BE2C (cell line): ENCODE measurements around the gene ZBTB46.

Source experiments
- DNase-seq: peaks from one replicate; pipeline ENCODE4 v3.0.0-alpha.2; 2020
- H3K27me3 ChIP-seq: fragments of 250-450 bp; sonication (Bioruptor Pico); 2 replicates; pipeline ENCODE4 v1.5.1; 2020; ENCODE audit warnings: mild to moderate bottlenecking
- H3K36me3 ChIP-seq: fragments of 250-450 bp; sonication (Bioruptor Pico); 2 replicates; pipeline ENCODE4 v1.5.1; 2020; ENCODE audit warnings: mild to moderate bottlenecking
- H3K4me1 ChIP-seq: fragments of 250-450 bp; sonication (Bioruptor Pico); 2 replicates; pipeline ENCODE4 v1.5.1; 2020
- H3K4me3 ChIP-seq: 2 replicates; pipeline ENCODE4 v1.5.1; 2011; ENCODE audit warnings: low read depth, low read length
- H3K9me3 ChIP-seq: fragments of 250-450 bp; sonication (Bioruptor Pico); 2 replicates; pipeline ENCODE4 v1.5.1; 2020
- TF ChIP-seq, protein P1 (sequence below): IDR thresholded peaks from 2 replicates; pipeline ENCODE4 v1.5.1; 2012; ENCODE audit warnings: mild to moderate bottlenecking, low read depth, low read length

The ZBTB46 gene

DNA sequence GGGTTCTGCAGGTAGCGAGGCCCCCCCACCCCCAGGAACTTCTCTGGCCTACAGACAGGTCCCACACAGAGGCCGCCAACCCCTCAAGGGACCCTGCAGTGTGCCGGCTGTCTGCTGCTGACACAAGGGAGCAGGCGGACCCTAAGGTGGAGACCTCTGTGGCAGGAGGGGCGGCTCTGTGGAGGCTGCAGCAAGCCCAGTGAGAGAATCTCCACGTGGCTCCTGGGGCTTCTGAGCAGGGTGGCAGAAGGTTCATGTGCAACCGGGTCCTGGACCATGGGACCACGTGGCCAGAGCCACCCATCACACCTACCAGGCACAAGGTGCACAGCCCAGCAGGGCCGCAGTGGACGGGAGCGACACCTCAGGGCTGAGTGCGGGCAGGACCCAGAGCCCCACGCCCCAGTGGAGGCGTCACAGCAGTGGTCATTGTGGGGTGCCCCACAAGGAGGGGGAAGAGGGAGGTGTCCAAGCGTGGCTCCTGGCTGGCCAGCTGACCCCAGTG lies 127.5 kb downstream of the ZBTB46 start:
- TF ChIP-seq, protein P1, sequence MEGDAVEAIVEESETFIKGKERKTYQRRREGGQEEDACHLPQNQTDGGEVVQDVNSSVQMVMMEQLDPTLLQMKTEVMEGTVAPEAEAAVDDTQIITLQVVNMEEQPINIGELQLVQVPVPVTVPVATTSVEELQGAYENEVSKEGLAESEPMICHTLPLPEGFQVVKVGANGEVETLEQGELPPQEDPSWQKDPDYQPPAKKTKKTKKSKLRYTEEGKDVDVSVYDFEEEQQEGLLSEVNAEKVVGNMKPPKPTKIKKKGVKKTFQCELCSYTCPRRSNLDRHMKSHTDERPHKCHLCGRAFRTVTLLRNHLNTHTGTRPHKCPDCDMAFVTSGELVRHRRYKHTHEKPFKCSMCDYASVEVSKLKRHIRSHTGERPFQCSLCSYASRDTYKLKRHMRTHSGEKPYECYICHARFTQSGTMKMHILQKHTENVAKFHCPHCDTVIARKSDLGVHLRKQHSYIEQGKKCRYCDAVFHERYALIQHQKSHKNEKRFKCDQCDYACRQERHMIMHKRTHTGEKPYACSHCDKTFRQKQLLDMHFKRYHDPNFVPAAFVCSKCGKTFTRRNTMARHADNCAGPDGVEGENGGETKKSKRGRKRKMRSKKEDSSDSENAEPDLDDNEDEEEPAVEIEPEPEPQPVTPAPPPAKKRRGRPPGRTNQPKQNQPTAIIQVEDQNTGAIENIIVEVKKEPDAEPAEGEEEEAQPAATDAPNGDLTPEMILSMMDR = no peak
- Histone ChIP-seq H3K4me1 (peaks cover 24% of the 10 kb centered on the region), H3K9me3 (no peaks in the 10 kb centered on the region), H3K27me3 (no peaks in the 10 kb centered on the region), H3K4me3 (no peak overlapping the region), H3K36me3 (peaks cover 25% of the 10 kb centered on the region)
- DNase-seq = peak; percentile 10

DNA sequence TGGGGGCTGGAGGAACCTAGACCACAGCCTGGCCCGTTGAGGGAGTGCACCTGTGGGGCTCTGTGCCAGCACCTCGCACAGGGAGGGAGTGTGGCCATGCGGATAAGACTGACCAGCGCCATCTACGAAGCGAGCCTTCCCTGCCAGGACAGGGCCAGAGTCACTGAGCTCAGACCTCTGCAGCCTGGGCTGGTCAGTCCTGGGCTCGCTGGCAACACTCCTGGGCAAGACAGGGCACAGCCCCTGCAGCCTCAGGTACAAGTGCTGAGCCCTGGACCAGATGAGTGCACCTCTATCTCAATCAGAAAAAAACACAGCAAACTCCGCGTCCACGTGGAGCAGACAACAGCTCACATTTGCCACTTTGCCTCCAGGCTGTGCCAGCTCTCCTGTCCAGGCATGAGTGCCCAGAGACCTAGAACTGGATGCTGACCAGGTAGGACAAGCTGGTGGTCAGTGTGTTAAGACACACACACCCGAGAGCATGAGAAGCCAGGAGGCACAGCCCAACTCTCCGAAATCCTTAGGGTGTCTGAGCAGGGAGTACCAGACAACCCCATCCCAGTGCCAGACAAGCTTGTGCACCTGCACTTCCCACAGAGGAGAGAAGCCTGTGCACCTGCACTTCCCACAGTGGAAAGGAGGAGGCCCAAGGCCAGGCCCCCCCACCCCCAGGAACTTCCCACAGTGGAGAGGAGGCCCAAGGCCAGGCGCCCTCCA lies 128.2 kb downstream of the ZBTB46 start:
- Histone ChIP-seq H3K4me3 (no peak overlapping the region), H3K27me3 (no peaks in the 10 kb centered on the region), H3K9me3 (no peaks in the 10 kb centered on the region), H3K36me3 (peaks cover 25% of the 10 kb centered on the region), H3K4me1 (peaks cover 30% of the 10 kb centered on the region)
- TF ChIP-seq, protein P1 = no peak
- peak; percentile 17 for DNase-seq

DNA sequence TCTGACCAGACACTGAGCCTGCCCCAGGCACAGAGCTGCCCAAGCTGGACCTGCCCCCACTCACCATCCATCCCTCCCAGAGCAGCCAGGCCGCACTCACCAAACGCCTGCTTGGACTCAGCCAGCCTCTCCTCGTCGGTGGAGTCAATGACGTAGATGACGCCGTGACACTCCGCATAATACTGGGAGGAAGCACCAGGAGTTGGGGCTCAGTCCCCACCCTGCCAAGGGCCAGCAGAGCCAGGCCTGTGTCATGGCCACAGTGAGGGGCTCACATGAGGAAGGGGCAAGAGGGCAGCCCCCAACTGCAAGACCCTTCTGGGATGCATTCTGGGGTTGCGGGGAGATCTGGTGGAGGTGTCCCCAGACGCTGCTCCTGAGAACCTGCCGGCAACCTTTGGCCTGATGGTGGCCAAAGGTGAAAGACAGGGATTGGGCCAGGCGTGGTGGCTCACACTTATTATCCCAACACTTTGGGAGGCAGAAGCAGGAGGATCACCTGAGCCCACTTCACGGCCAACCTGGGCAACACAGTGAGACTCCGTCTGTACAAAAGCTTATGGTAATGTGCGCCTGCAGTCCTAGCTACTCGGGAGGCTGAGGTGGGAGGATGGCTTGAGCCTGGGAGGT lies 128.9 kb downstream of the ZBTB46 start:
- peaks cover 38% of the 10 kb centered on the region for H3K4me1 ChIP-seq
- TF ChIP-seq, protein P1 = no peak
- no peak overlapping the region for H3K4me3 ChIP-seq
- peak; percentile 30 for DNase-seq
- no peaks in the 10 kb centered on the region for H3K27me3 ChIP-seq
- peaks cover 25% of the 10 kb centered on the region for H3K36me3 ChIP-seq
- no peaks in the 10 kb centered on the region for H3K9me3 ChIP-seq

DNA sequence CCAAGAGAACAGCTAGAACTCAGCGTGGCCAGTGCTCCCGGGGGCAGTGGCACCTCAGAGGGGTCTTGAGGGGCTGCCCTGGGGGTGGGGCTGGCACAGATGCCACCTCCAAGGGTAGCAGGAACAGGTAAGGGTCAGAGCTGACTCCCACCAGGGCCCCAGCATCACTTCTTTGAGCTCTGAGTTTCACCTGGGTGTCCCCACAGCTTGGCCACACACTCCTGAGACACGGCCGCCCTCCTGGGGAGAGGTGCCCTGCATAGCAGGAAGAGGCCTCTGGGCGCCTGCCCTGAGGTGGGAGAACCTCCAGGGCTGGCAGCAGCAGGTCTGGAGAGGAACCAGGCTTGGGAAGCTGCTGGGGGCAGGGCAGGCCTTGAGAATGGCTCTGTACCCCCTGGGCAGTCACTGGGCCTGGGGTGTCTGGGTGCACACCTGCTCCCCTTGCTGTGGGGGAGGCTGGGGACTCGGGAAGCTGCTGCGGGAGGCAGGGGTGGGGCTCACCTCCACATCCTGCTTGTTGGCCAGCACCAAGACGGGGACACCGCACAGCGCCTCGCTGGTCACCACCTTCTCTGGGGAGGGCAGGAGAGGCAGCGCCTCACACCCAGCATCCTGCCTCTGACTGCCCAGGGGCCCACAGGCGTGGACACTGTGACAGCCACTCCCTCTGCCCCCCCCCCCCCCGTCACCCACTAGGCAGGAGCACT lies 129.6 kb downstream of the ZBTB46 start:
- peak; percentile 22 for DNase-seq
- Histone ChIP-seq H3K36me3 (peaks cover 21% of the 10 kb centered on the region), H3K4me1 (peaks cover 43% of the 10 kb centered on the region), H3K27me3 (no peaks in the 10 kb centered on the region), H3K9me3 (no peaks in the 10 kb centered on the region), H3K4me3 (no peak overlapping the region)
- TF ChIP-seq, protein P1 = no peak

DNA sequence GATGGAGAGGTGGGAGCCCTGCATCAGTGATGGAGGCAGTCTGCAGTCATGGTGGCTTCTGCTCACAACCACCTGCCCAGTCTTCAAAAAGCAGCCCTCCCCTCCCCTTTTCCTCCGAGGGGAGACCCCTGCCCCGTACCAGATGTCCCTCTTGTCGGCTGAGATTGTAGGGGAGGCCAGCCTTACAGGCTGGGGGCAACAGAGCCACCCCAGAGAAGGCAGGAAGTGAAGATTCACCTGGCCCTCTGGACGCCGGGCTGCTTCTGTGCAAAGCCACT lies 130.1 kb downstream of the ZBTB46 start:
- TF ChIP-seq, protein P1 = no peak
- Histone ChIP-seq H3K36me3 (peaks cover 16% of the 10 kb centered on the region), H3K4me1 (peaks cover 44% of the 10 kb centered on the region), H3K27me3 (no peaks in the 10 kb centered on the region), H3K9me3 (no peaks in the 10 kb centered on the region), H3K4me3 (no peak overlapping the region)
- DNase-seq = no peak
